Osteocyte (in vitro differentiated cells): ENCODE results near the gene FSTL4. TPM values are rescaled to one million over a fixed set of nuclear protein-coding genes. Genes with fewer than 3 reads are reported as not detected.

Source experiments
- DNase-seq: peaks from one replicate; pipeline ENCODE4 v3.0.0; 2021; ENCODE audit warnings: mixed read lengths; ENCODE audit not compliant: unreplicated experiment; ENCODE audit errors: extremely low spot score
- H3K27ac Mint-ChIP-seq: one replicate; pipeline ENCODE4 v1.8.0; 2021; ENCODE audit warnings: mild to moderate bottlenecking, mixed read lengths; ENCODE audit not compliant: unreplicated experiment
- H3K27me3 Mint-ChIP-seq: one replicate; pipeline ENCODE4 v1.8.0; 2021; ENCODE audit warnings: mixed read lengths; ENCODE audit not compliant: unreplicated experiment
- H3K36me3 Mint-ChIP-seq: one replicate; pipeline ENCODE4 v1.8.0; 2021; ENCODE audit warnings: mixed read lengths; ENCODE audit not compliant: unreplicated experiment
- H3K4me1 Mint-ChIP-seq: one replicate; pipeline ENCODE4 v1.8.0; 2021; ENCODE audit warnings: mixed read lengths; ENCODE audit not compliant: unreplicated experiment
- H3K4me3 Mint-ChIP-seq: one replicate; pipeline ENCODE4 v1.8.0; 2021; ENCODE audit warnings: mild to moderate bottlenecking, moderate library complexity, mixed read lengths; ENCODE audit not compliant: unreplicated experiment
- H3K9me3 Mint-ChIP-seq: one replicate; pipeline ENCODE4 v1.8.0; 2021; ENCODE audit warnings: mixed read lengths; ENCODE audit not compliant: unreplicated experiment
- CTCF ChIP-seq: fragments of 200-600 bp; sonication (generic); IDR thresholded peaks from 2 replicates; pipeline ENCODE4 v1.5.0; 2021; ENCODE audit warnings: antibody characterized with exemption, mild to moderate bottlenecking, moderate library complexity
- total RNA-seq: library from RNA; stranded (reverse); gene quantifications from 2 replicates; pipeline ENCODE4 v1.2.1, GENCODE V29; 2021

Gene FSTL4
- total RNA-seq, 1 donor from 2014 or later, result not detected

DNA sequence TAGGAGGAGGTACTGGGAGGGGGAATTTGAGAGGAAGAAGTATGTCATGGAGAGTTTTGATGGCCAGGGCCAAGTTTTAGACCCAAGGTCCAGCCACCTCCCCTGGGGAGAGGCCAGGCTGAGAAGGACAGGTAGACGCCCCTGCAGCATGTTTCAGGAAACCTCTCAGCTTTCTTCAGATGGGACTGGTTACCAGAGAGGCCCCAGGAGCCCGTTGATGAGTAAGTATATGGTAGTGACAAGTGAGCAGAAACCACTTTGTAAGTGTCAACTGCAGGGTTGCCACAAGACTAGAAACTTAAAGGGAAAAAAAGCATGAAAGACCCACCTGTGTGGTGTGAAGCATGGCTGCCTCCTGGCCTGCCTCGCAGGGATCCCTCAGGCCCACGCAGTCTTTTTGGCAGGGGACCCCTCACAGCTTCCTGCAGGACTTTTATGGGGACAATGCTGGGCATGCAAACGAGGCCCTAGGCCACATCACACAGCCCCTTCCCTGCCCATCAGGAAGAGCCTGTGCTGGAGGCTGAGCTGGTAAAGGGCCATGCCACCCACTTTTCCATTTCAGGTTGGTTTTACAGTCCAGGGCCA, 255.9 kb downstream of the FSTL4 start:
- Mint-ChIP-seq H3K27ac (no peak overlapping the region), H3K36me3 (no peaks in the 10 kb centered on the region), H3K9me3 (no peaks in the 10 kb centered on the region), H3K4me1 (peaks cover 4% of the 10 kb centered on the region), H3K4me3 (no peak overlapping the region), H3K27me3 (peaks cover 28% of the 10 kb centered on the region)
- peak; percentile 46 for DNase-seq
- no peak for TF ChIP-seq CTCF

- no peak overlapping the region for H3K4me3 Mint-ChIP-seq
- no peaks in the 10 kb centered on the region for H3K36me3 Mint-ChIP-seq
- no peaks in the 10 kb centered on the region for H3K9me3 Mint-ChIP-seq
- H3K4me1 Mint-ChIP-seq, result peaks cover 4% of the 10 kb centered on the region
- H3K27me3 Mint-ChIP-seq, result peaks cover 16% of the 10 kb centered on the region
- peak; percentile 66 for DNase-seq
- no peak for TF ChIP-seq CTCF
- no peak overlapping the region for H3K27ac Mint-ChIP-seq
Measured at GRCh38 chr5:133354323-133355185, 257.8 kb downstream of the FSTL4 start.

DNA sequence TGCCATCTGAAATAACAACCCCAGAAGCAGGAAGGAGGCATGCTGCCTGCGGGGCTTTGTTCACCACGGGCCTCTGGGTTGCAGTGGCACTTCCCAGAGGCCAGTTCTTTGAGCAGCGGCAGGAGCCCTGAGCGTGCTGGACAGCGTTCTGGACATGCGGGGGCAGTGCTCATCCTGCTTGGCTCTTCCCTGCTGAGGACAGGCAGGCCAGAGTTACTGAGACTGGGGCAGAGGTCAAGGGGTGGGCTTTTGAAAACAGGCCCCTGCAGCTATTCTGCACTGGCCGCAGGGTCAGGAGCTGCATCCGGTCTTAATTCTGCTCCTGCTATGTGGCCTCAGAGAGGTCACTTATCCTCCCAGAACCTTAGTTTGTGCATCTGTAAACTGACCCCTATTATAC, 258.6 kb downstream of the FSTL4 start:
- DNase-seq, result peak; percentile 76
- peak; percentile 22 for TF ChIP-seq CTCF
- Mint-ChIP-seq H3K9me3 (no peaks in the 10 kb centered on the region), H3K4me3 (no peak overlapping the region), H3K27ac (no peak overlapping the region), H3K4me1 (peaks cover 4% of the 10 kb centered on the region), H3K27me3 (peaks cover 10% of the 10 kb centered on the region), H3K36me3 (no peaks in the 10 kb centered on the region)

DNA sequence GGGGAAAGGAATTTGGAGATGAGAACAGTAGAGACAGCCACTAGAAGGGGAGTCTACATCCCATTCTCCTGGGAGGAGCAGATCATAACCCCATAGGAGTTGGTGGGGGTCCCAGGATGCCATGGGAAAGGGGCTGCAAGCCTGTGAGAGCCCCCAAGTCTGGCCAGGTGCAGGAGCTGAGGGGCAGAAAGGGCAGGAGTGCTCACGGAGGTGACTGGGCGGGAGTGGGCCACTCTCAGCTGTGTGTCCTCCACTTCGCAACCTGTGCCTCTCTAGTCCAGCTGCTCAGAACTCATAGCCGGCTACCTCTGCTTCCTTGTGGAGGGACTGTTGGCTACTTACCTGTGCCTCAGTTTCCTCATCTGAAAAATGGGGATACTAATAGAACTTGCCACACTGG, 263.9 kb downstream of the FSTL4 start:
- Mint-ChIP-seq H3K27ac (no peak overlapping the region), H3K27me3 (peaks cover 38% of the 10 kb centered on the region), H3K4me3 (no peak overlapping the region), H3K9me3 (no peaks in the 10 kb centered on the region), H3K36me3 (no peaks in the 10 kb centered on the region), H3K4me1 (peaks cover 2% of the 10 kb centered on the region)
- TF ChIP-seq CTCF, result no peak
- no peak for DNase-seq

DNA sequence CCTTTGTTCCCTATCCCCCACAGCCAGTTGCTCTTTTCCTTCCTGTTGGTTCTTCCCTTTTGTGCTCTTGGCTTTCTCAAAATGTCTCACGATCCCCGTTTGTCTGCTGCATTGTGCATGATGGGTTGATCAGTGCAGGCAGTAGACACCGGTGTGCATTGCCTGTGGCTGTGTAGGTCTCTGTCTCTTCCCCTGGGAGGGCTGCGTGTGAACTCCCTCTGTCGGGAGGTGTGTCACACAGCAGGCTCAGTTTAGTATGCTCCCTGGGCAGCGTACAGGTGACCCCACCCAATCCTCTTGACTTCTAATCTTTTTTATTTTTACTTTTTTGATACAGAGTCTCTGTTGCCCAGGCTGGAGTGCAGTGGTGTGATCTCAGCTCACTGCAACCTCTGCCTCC, 265.3 kb downstream of the FSTL4 start:
- Mint-ChIP-seq H3K27me3 (peaks cover 41% of the 10 kb centered on the region), H3K27ac (no peak overlapping the region), H3K9me3 (no peaks in the 10 kb centered on the region), H3K36me3 (no peaks in the 10 kb centered on the region), H3K4me3 (no peak overlapping the region), H3K4me1 (no peaks in the 10 kb centered on the region)
- DNase-seq, result no peak
- TF ChIP-seq CTCF, result no peak
